Mucosa of gallbladder (tissue), 1 donor: ENCODE data around the gene PROX1. TPM values are rescaled to one million over a fixed set of nuclear protein-coding genes. Genes with fewer than 3 reads are reported as not detected.
A peak's percentile ranks its signal among the peaks of the same experiment; 100 is the strongest.

ENCODE experiments used
- DNase-seq: peaks from one replicate; pipeline ENCODE4 v3.0.0-alpha.2; 2020; ENCODE audit warnings: low spot score
- total RNA-seq: library from RNA; stranded (reverse); gene quantifications from one replicate; pipeline ENCODE4 v1.2.1, GENCODE V29; 2021
- donor health status: DM: no; HTN: no; CAD: no.

PROX1 gene
- total RNA-seq, 1 donor from 2014 or later: 11.1 TPM

DNA sequence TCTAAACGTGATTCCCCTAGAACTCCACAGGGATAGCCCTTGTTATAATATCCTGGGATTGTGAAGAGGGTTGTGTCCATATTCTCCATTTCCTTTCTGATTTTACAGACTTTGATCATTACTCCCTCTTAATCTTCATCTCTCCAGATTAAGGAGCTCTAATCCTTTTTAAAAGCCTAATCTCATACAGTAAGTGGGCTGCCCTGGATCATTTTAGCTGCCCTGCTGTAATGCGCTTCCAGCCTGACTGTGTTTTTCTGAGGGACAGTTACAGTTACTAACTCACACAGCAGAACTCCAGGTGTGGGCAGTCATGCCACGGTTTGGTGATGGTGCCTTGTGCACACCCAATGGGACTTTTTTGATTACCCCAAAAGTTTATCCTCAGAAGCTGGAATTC lies 33.5 kb downstream of the PROX1 start:
- DNase-seq: no peak

DNA sequence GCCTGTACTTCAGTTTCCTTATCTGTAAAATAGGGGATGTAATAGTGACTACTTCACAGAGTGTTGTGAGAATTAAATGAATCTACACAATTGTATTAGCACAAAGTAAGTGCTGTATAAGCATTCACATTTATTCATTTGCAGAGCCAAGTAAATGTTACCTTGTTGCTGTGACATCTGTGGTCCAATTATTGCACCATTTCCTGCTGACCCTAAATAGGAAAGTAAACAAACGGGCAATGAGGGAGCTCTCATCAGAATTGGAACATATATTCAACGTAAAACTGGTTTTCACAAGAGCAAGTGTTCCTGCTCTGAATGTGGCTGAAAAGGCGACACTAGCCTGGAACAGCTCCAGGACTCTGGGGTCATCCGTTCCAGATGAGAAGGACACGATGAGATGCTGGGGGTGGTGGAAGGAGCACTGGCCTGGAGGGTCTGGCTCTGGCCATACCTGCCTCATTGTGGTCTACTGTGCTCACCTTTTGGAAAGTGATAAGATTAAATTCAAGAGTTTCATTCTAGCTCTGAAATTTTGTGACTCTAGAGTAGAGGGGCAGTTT lies 34.5 kb downstream of the PROX1 start:
- DNase-seq: no peak

DNA sequence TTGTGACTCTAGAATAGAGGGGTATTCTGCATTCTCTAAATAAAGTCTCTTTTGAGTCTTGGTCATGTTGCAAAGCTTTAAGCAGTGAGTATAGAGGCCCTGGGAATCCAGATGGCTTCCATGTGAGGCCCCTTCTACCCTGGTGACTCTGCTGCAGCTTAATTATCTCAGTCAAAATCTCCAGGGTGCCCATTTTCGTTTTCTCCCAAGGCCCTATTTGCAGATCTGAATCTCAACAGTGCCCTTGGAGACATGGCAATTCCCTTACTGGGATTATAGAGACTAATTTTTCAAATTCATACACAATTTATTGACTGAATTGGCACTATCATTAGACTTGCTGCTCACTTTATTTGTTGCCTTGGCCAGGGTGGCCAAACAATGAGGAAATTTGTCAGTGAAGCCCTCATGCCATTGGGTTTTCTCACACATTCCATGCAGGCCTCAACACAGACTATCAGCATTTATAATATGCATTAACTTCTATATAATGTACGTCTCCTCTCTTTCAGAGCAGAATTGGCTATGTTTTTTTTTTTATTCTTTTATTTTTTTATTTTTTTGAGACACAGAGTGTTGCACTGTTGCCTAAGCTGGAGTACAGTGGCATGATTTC lies 35.1 kb downstream of the PROX1 start:
- no peak for DNase-seq

DNA sequence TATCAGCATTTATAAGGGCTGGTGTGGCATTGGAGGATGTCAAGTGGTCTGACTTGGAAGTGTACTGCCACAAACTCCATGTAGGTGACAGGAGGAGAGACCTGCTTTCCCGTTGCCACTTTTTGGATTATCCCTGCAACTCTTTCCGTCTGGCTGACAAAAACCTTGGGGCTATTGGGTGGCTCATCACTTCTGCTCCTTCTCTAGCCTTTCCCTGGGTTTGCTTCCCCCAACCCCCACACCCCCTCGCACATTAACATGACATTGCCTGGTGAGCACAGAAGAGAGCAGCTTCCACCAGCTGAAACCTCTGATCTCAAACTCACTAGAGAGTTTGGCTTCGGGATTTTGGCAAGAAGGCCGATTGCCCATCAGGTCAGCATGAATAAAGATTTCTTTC lies 39.2 kb downstream of the PROX1 start:
- DNase-seq: no peak

DNA sequence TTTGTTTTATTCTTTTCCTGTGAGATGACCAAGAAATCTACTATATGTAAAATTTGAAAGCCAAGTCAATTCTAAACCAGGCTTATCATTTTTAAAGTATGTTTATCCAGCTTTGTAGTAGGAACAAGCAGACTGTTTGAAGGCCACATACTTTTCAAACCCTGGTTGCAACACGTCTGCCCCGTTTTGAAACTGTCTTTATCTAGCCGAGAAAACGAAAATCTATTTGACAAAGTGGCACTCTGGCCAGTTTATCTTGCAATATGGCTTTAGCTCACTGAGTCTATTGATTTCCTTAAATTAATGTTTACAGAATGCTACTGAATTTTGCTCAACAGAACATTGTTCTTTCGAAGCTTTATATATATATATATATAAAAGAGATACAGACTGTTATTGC lies 39.7 kb downstream of the PROX1 start:
- no peak for DNase-seq

DNA sequence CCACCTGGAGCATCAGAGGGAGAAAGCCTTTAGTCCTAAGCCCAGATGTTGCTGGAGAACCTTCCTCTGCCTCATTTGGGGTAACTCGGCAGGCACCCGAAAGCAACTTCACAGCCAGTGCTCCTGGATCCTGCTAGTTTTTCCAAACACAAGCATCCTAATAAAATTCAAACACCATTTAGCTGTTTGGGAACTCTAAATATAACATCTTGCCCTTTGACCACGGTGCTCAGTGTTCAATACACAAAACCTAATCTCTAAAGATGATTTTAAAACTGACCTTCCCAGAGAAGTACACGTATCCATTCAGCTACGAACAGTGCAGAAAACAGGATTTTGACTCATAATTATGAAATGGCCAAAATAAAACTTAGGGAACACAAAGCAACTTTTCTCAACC lies 40.3 kb downstream of the PROX1 start:
- DNase-seq: no peak

DNA sequence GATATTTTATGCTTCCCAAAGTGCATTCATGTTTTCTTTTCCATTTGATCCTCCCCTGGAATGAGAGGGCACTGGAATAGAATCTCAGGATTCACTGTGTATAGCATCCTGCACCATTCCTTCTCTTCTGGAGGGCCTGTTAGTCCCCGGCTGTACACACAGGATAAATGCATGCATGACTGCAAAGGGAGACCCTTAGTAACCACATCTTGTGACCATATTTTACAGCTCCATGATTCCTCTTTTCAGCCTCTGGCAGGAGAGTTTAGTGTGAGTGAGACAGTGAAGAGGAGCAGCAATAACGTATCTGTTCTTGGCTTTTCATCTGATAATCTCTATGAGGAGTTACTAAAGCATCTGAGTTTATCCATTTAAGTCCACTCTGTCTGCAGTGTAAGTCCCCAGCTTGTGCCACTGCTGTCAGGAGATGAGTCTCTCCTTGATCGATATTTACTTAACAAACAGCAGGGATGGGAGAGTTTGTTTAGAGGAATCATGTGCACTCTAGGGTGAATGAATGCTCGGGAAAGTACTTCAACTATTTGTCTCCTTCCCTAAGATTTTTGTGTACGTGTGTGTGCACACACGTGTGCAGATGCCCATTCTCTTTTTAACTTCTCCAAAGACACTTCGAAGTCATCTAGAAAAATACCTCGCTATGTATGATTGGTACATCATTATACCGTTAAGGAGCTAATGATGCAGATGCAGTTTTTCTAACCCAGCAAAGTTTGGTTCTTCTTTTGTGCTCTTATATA lies 41.1 kb downstream of the PROX1 start:
- no peak for DNase-seq

DNA sequence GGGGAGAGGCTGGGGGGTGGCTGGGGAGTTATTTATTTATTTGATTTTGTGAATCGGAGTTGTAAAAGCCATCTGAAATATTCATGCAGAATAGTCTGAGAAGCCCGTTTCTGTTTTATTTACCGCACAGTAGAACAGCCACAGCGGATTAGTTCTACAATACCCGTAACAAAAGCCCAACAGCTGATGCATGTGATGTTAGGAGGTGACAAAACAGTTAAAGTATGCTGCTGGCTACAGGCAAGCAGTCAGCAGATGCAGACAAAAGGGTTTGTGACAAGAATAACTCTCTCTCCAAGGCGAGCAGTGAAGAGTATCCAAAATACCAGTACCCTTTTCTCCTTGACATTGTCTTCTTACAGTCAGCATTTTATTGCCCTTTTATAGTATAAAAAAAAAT lies 42.0 kb downstream of the PROX1 start:
- no peak for DNase-seq

DNA sequence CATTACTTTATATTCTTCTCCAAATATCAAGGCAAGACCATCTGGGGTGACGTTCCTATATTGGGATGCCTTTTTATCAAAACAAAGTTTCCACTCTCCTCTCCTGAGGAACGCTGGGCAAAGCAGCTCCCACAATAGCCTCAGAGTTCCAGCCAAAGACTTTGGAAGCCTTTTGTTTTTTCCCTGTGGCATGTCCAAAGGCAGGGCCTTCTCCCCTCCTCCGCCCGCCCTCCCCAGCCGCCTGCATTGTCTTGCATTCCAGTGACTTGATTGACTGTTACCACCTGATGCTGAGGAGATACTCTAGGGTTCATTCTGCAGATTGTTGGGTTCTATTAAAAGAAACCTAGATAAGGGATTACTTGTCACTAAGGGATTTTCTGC lies 43.5 kb downstream of the PROX1 start:
- no peak for DNase-seq

DNA sequence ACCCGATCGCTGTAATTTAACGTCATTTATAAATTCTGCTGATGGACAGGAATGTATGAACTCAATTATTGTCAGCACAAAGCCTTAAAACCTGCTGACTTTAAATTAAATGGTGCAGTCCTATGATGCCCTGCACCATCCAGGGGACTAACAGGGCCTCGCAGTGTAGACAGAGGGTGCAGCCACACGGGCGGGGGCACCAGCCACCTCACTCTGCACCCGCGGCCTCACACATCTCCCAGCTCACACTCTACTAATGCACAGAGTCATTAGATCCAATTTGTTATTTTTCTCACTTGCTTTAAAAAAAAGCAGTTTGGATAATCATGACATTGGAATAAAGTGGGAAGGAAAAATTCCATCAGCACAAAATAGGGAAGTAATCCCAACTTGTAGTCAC lies 49.7 kb downstream of the PROX1 start:
- no peak for DNase-seq

DNA sequence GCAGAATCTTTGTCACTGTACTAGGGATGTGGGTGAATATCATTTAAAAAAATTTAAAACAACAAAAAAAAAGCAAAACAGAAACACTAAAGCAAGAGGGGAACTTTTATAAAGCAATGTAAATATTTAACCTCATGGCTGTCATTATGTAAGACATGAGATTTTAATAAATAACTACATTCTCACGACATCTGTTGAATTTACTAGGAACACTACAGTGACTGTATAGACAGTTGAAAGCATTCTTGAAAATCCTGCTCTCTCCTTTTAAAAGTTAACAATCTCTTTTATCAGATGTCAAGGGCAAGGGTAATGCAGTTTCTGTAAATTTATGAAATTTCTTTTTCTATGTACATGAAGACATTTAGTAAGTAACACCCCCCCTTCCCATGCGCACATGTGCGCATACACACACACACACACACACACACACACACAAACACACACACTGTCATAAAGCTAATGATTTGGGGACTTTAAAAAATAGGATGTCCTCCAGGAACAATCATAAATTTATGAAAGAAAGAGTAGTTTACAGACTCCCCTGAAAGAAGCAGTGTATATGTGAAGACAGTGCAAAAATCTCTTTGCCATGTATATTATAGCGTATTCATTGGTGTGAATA lies 51.7 kb downstream of the PROX1 start:
- DNase-seq: no peak

DNA sequence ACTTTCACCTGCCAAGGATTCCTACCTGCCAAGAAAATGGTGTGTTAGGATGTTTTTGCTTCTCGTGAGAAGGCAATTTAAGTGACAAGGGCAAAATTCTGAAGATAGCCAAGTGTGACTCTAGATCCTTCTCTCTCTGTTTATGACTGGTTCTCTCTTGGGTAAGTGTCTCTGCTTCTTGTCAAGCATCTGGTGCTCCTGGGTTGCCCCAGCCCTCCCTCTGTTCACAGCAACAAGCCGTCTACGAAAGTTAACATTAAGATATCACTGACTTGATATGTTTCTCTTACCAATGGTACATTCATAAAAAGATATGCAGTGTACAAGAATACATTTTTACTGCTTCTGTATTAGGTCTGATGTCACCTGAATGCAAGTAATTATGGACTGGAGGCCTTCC lies 55.4 kb downstream of the PROX1 start:
- DNase-seq: no peak

DNA sequence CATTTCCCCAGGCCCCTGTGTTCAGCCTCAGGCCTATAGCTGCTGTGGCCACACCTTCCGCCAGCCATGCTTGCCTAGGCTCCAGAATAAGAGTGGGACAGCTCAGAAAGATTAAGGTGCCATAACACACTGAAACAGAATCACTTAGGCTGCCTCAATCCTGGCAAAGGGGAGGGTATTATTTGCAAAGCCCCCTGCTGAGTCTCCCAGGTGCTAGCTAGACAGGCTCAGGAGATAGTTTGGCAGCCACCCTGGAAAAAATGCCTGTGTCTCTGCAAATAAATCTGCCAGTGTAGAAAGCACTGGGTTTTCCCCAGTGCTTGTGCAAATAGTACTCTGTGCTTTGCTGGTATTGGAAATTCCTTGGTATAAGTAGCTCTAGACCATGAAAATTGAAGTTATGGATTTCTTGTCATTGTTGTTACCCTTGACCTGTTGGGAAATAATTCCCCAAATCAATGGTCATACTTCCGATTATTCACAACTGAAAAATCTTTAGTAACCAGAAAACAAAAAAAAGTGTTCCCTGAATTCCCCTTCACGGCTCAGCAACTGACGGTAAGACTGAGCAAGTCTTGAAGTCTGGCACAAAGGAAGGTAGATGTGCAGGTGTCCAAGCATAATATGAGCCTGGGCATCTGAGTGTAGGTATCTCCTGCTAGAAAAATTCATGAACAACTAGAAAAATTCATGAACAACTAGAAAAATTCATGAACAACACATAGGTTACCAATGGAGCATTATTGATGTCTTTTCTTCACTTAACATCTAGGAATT lies 56.9 kb downstream of the PROX1 start:
- DNase-seq: no peak

DNA sequence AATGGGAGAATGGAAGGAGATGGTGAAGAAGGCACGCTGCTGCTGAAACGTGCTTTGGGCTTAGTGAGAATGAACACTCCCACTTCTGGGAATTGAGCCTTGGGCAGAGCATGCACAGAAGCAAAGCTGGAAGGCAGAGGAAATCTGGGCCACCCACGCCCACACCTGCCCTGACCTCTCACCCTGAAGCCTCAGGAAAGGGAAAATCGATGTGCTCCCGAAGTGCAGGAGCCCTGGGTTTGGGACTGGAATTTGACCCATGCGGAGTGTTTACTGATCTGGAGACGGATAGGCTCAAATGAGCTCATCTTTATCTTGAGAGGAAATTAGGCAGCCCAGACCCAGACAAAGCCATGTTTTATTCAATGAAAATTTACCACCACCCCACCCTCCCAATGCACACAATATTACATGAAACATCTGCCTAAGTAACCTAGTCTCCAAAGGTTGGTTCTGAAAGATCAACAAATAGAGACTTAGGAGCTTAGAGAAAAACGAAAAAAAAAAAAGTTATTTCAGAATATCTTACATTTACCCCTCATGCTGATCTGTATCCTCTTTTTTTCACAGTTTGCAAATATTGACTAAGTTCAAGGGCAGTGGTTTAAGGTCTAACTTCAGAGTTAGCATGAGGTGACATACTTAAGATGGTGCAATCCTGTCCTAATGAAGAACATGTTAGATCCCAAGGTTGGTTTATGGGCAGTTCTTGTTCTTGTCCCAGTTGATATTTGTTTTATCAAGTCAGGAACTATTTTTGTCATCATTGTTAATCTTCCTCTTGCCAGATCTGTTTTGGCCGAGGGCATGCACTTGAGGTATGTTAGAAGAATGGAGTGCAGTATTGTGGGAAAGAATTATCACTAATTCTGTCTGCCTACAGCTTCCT lies 63.0 kb downstream of the PROX1 start:
- peak; percentile 49 for DNase-seq

DNA sequence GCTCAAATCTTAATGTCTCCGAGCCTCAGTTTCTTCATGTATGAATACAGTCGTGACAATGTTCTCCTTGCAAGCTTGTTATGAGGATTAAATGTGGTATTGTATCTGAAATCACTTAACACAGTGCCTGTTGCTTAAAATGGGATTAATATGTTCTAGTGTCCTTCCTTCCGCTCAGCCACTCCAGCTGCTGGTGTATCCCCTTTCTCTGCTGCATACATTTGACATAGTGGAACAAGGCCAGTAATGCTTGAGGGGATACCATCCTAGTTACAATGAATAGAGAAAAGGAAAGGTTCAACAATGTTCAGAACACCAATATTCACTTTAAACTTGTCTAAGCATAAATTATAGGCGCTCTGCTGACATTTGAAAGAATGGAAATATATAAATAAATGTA lies 64.0 kb downstream of the PROX1 start:
- no peak for DNase-seq

DNA sequence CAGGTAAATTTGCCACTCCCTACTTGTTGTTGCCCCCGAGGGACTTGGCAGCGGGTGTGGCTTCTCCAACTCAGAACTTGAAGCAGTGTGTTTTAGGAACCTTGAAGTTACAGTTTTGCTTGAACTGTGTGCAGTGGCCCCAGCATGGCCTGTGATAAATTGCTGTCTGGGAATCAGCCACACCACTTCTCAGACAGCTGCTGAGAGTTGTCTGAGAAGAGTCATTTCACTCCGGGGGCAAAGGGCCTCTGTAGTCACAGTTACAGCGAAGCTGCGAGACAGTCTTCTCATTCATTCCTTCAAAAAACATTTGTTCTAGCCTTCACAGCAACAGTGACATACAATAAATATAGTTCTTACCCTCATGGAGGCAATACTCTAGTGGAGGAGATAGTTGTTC lies 70.3 kb downstream of the PROX1 start:
- DNase-seq: no peak

DNA sequence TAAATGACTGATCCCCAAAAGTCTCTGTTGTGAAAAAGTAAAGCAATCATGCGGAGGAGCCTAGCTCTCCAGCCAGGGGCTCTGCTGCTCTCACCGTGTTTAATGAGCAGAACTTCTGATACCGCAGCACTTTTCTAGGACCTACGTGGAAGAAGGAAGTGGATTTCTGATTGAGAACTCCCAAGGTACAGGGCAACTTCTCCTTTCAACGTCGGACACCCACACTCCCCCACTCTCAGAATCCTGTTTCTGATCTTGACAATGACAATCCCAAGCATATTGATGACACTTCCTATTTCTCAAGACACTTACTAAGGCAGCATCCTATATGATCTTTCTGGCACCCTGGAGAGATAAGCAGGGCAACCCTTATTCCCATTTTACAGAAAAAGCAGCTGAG lies 78.4 kb downstream of the PROX1 start:
- DNase-seq: no peak

DNA sequence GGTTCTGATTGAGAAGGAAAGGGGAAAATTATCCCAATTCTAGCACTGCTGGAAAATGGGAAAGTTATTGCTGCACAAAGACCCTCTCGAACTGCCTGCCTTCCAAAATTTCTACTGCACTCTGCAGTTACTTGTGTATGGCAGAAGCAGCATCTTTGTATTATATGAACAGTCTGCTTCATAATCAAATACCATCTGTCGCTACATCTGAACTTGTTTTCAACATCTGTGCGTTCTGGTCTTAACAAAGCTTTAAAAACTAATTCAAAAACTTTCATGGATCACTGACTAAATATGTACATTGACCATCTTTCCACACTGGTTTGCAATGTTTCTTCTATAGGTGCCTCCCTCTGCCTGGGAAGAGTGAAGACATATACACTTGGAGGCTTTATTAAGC lies 79.2 kb downstream of the PROX1 start:
- no peak for DNase-seq

DNA sequence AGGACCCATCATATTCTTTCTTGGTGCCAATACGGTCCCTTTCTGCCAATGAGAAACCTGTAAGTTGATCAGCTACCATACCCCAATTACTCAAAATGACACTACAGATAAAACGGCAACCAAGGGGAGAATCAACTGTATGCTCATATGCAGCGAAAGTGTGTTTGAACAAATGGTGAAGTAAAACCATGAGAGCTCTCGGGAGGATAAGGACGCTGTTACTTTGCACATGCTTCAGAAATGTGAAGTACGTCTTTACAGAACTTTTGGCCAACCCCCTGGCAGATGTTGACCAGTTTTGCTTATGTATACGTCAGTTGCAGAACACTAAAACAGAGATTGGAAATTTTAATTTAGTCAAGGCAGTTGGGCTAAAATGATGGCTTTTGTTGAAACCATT lies 79.6 kb downstream of the PROX1 start:
- no peak for DNase-seq

DNA sequence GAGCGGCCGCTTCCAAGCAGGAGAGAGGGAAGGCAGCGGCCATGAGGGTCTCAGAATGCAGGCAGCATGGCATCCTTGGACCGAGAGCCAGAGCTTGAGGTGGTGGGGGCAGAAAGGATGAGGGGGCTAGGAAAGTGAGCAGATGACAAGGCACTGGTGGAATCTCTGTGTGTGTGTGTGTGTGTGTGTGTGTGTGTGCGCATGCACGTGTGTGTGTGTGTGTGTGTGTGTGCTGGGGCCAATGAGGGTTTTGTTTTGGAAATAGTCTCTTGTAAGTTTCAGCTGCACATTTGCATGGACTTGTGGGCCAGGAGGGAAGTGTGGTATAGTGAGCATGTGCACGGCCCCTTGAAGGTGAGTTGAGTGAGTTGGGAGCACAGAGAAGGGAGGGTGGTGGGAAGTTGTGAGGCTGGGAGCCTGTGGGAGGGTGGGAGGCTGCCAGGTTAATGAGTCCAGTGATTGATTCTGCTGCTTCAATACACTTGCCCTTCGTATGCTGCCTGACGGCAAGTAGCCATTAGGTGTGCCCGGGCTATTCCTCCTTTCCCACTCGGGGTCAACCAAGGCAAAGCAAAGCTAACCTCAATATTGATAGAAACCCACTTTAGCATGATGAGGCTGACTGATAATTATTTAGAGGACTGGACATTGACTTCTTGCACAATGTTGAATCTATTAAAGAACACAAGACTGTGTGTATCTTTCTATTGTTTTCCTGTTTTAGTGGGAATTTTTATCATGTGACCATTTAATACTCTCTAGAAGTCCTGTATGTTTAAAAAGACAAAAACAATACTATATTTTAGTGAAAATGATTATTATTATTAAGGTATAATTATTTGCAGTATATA lies 80.3 kb downstream of the PROX1 start:
- no peak for DNase-seq
